Mucosa of stomach (tissue), 1 donor: ENCODE results near the gene DGCR6L.
"Not testable (repeated sequence)": the region's sequence is repeated elsewhere in the genome, so short reads cannot be mapped to it uniquely, and the experiment has no call there.

Experiments
- H3K27me3 ChIP-seq: one replicate; pipeline ENCODE4 v1.7.0; 2013; ENCODE audit warnings: mild to moderate bottlenecking, low read length; ENCODE audit not compliant: control insufficient read depth, insufficient read depth
- H3K36me3 ChIP-seq: one replicate; pipeline ENCODE4 v1.7.0; 2013; ENCODE audit warnings: low read length; ENCODE audit not compliant: control insufficient read depth, insufficient read depth
- H3K4me1 ChIP-seq: one replicate; pipeline ENCODE4 v1.7.0; 2013; ENCODE audit warnings: mild to moderate bottlenecking, low read length; ENCODE audit not compliant: control insufficient read depth, insufficient read depth
- H3K4me3 ChIP-seq: one replicate; pipeline ENCODE4 v1.7.0; 2013; ENCODE audit warnings: low read length
- H3K9ac ChIP-seq: one replicate; pipeline ENCODE4 v1.7.0; 2013; ENCODE audit warnings: mild to moderate bottlenecking, low read length, moderate library complexity
- H3K9me3 ChIP-seq: one replicate; pipeline ENCODE4 v1.7.0; 2013; ENCODE audit warnings: mild to moderate bottlenecking, low read length, moderate library complexity; ENCODE audit not compliant: control insufficient read depth
- donor health status: Pancreatic carcinoma.

The DGCR6L gene

DNA sequence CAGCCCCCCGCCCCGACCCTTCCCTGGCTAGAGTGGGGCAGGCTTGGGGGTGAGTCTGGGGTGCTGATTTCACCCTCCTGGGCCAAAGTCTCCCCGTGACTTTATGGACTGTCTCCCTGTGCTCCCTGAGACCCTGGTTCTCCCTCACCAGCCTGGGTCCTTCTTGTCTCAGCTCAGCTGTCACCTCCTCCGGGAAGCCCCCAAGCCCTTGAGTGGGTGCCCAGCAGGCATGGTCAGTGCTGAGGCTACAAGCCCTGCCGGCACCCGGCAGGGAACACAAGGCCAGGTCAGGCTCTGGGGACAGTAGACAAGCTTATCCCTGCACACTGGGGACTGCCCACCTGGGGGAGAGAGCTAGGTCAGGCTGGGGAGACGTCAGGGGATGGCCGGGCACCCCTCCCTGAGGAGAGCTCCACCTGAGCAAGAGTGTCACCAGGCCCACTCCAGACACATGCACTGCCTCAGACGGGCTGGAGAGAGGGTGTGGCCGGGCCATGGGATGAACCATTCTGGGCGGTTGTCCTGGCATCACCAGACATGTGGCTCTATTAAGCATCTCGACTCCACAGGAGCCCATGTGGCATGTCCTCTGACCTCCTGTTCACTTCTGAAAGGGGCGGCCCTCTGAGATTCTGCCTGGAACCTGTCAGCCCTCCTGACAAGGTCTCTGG lies 29.1 kb downstream of the DGCR6L start:
- Histone ChIP-seq H3K27me3 (peaks cover 3% of the 10 kb centered on the region), H3K9me3 (no peaks in the 10 kb centered on the region), H3K4me1 (no peaks in the 10 kb centered on the region), H3K9ac (no peak overlapping the region), H3K4me3 (no peak overlapping the region), H3K36me3 (no peaks in the 10 kb centered on the region)

DNA sequence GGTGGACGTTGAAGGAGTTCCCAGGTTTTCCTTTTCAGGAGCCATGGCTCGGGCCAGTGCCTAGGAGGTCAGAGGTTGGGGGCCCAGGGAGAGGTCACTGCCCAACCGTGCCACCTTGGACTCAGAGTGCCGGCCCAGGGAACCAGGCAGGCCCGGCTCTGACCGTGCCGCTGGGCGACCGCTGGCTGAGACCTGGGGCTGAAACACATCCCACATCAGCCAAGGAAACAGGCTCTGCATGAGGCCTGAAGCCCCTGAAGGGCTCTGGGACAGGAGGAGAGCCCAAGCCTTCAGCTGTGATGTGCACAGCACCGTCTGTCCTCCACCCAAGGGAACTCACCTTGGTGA lies 29.8 kb downstream of the DGCR6L start:
- no peaks in the 10 kb centered on the region for H3K36me3 ChIP-seq
- H3K4me3 ChIP-seq = no peak overlapping the region
- no peaks in the 10 kb centered on the region for H3K9me3 ChIP-seq
- H3K9ac ChIP-seq = no peak overlapping the region
- peaks cover 3% of the 10 kb centered on the region for H3K27me3 ChIP-seq
- no peaks in the 10 kb centered on the region for H3K4me1 ChIP-seq

DNA sequence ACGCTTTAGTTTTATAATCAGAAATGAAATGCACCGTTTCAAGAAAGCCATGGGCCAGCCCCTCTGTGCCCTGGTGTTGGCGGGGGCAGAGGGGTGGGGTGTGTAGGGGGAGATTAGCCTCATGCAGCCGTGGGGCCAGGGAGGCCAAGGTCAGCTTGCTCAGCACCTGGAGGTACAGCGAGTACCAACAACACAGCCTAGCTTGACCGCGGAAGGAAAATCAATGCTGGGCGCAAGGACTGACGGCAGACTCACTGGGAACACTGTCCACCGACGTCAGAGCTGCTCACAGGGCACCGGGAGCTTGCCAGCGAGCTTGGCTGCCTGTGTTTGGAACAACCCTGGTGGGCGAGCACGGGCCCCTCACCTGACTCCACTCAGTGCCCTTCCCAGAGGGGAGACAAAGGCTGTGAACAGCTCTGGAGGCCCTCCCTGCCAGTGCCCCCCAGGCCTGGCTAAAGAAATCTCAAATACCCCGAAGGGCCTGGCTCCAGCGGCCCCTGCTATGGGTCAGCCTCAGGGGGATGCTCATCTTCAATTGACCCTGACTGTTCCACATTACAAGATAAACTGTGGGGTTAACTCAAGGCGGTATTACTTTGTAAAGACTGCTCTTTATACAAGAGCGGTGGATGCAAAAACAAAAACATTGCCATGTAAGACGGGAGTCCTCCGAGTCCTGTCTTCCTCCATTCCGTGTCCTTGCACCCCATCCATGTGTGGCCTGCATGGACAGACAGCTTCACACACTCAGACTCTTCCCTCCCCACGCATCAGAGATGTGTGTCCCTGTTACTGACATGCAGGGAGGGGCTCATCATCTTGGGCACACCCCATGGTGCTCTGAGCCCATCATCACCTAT lies 30.4 kb downstream of the DGCR6L start:
- not testable (repeated sequence) for H3K4me1 ChIP-seq, H3K27me3 ChIP-seq, H3K4me3 ChIP-seq, H3K36me3 ChIP-seq, H3K9ac ChIP-seq, H3K9me3 ChIP-seq

DNA sequence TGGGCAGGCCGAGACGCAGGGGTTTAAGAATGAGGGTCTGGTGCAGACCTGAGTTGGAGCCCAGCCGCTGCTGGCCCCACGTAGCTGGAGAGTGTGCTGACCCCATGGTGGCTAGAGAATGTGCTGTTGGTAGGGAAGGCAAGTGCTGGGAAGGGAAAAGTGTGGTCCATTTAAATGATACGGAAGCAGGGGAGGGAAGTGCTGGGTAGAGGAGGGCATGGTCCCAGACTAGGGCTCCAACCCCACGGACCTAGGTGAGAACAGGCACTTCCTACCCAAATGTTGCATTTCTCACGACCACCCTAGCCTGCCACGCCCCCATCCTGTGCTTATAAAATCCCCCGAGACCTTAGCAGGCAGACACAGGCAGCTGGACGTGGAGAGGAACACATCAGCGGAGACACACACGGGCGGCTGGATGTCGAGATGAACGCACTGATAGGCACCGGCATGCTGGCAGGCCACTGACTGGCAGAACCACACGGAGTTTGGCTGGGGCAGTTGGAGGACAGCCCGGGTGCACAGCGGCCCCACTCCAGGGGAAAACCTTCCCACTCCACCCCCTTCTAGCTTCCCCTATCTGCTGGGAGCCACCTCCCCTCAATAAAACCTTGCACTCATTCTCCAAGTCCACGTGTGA lies 33.0 kb downstream of the DGCR6L start:
- H3K27me3 ChIP-seq, H3K36me3 ChIP-seq, H3K4me1 ChIP-seq, H3K4me3 ChIP-seq, H3K9ac ChIP-seq, H3K9me3 ChIP-seq: not testable (repeated sequence)

DNA sequence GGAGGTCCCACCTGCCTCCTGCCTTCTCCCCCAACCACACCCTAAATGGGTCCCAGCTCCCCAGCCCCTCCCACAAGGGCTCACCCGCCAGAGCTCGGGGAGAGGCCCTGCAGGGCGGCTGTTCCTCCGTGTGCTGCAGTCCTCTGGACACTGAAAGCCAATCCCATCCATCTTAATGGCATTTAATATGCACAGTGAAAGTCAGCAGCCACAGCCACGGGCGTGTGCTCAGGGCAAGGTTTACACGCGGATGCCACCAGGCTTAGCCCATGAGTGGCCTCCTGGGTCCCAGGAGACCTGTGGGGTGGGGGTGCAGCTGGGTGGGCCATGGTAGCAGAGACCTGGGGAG lies 33.6 kb downstream of the DGCR6L start:
- H3K9me3 ChIP-seq, H3K36me3 ChIP-seq, H3K4me3 ChIP-seq, H3K27me3 ChIP-seq, H3K4me1 ChIP-seq, H3K9ac ChIP-seq: not testable (repeated sequence)

DNA sequence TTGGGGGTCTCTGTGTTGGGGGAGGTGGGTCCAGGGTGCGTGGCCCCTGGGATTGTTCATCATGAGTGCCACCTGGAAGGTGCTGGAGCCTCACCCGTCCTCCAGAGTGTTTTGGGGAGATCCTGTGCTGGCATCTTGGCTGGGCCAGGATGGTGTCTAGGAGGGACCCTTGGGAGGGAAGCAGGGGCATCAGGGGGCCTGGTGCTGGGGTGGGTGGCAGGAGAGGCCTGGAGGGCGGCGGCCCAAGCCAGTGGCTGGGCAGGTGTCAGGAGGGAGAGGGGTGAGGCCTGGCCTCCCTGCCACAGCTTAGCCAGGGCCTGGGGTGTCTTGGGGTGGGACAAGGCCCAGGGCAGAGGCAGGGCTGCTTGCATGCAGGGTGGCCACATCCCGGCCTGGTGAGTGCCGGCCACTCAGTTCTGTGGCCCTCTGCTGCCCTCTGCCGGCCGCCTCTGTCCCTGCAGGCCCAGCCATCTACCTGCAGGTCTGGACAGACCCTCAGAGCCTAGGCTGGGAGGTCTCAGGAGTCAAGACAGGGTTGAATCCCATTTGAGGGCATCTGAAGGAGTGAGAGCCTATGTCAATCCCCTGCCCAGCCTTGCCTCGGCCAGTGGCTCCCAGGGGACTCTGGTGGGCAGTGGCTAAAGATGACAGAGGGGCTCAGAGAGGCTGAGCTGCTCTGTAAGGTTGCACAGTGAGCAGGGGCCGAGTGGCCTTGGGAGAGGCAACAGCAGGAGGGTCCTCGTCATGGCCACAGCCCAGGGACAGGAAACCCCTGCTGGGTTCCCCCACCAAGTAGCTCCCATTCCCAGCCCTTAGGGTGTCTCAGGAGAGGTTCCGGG lies 34.2 kb downstream of the DGCR6L start:
- not testable (repeated sequence) for H3K9me3 ChIP-seq, H3K9ac ChIP-seq, H3K4me3 ChIP-seq, H3K36me3 ChIP-seq, H3K4me1 ChIP-seq, H3K27me3 ChIP-seq

GRCh38 chr22:20284471-20285086 lies 35.3 kb downstream of the DGCR6L start:
- Histone ChIP-seq H3K36me3 (no peaks in the 10 kb centered on the region), H3K4me3 (no peak overlapping the region), H3K27me3 (no peaks in the 10 kb centered on the region), H3K4me1 (no peaks in the 10 kb centered on the region), H3K9ac (no peak overlapping the region), H3K9me3 (no peaks in the 10 kb centered on the region)

DNA sequence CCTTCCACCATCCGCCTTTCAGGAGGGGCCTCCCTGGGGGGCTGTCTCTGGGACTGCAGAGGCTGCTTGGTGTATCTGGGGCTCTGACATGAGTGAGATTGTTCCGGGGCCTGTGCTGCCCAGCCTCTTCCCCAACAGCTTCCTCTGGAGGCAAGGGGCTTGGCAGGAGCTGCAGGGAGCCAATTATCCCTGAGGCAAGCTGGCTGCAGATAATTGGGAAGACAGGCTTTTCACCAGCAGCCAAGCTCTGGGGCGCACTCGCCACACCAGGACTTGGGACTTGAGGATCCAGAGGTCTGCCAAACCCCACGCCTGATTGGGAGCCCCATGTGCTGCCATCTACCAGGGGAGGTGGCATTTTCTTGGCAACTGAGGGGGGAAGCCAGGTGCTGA lies 36.2 kb downstream of the DGCR6L start:
- no peaks in the 10 kb centered on the region for H3K9me3 ChIP-seq

DNA sequence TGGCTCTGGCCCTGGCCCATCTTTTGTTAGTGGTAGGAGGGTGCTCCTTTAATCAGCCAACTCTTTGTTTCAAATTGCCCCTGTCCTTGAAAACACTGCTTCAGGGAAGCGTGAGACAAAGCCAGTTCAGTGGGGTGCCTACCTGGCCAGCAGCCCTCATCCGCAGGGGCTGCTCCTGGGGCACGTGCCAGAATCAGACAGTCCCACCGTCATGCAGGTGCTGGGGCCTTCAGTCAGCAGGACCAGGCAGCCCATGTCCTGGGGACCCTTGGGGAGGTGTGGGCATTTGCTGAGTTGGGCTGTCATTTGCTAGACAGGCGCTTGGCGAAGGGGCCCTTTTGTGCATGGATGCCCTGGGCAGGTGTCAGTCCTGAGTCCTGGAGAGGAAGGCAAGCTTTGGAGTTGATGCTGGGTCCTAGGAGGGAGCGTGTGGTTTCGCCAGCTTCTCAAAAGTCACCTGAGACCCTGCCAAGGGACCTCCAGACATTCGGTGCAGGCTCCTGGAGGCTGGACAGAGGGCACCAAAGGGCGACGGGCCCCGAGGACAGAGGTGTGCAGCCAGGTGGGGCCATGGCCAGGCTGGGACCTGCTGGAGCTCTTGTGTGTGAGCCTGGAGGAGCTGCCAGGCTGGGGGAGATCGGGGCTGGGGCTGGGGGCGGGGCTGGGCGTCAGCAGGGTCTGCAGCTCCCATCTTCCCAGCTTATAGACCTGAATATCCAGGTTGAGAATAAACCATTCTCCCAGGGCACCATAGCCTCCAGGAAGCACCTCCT lies 36.8 kb downstream of the DGCR6L start:
- H3K4me3 ChIP-seq = no peak overlapping the region
- no peaks in the 10 kb centered on the region for H3K4me1 ChIP-seq
- H3K9ac ChIP-seq = no peak overlapping the region
- H3K9me3 ChIP-seq = no peaks in the 10 kb centered on the region
- H3K36me3 ChIP-seq = no peaks in the 10 kb centered on the region
- H3K27me3 ChIP-seq = no peaks in the 10 kb centered on the region

More for the DNA sequence above, 36.2 kb downstream of the DGCR6L start:
- Histone ChIP-seq H3K27me3 (no peaks in the 10 kb centered on the region), H3K4me1 (no peaks in the 10 kb centered on the region), H3K4me3 (no peak overlapping the region), H3K9ac (no peak overlapping the region), H3K36me3 (no peaks in the 10 kb centered on the region)

GRCh38 chr22:20281891-20282290 lies 38.0 kb downstream of the DGCR6L start:
- H3K36me3 ChIP-seq = no peaks in the 10 kb centered on the region

DNA sequence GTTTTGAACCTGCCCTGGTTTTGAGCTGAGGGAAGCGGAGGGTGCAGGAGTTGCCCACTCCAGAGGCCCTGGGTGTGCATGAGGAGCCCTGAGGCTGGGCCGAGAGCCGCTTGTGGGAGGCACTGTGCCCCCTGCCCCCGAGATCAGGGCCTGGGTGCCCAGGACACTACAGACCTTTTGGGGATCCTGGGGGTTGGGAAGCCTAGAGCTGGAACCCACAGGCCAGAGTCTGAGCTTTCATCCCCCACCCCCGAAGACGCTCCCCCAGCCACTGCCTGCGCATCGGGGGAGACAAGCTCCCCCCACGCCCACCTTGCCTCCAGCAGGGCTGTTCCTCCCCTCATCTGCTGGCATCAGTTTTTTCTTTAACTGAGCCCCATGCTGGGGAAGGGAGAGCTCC lies 38.4 kb downstream of the DGCR6L start:
- H3K36me3 ChIP-seq, H3K4me1 ChIP-seq, H3K27me3 ChIP-seq, H3K9ac ChIP-seq, H3K9me3 ChIP-seq, H3K4me3 ChIP-seq: not testable (repeated sequence)

More at GRCh38 chr22:20281891-20282290, 38.0 kb downstream of the DGCR6L start:
- Histone ChIP-seq H3K9me3 (no peaks in the 10 kb centered on the region), H3K27me3 (no peaks in the 10 kb centered on the region), H3K4me3 (no peak overlapping the region), H3K9ac (no peak overlapping the region), H3K4me1 (no peaks in the 10 kb centered on the region)
